Liver (tissue), 3 donors: ENCODE results near the gene RYR2.
"Not testable (repeated sequence)": the region's sequence is repeated elsewhere in the genome, so short reads cannot be mapped to it uniquely, and the experiment has no call there.

Experiments
- ATF3 ChIP-seq: IDR thresholded peaks from 2 replicates; pipeline ENCODE4 v1.6.1; 2016; ENCODE audit warnings: antibody characterized with exemption
- CTCF ChIP-seq: fragments of 150-350 bp; IDR thresholded peaks from 2 replicates; pipeline ENCODE4 v1.5.1; 2017; ENCODE audit warnings: improper control_type of control experiment, low read depth, low read length; ENCODE audit not compliant: missing input control
- NR2F2 ChIP-seq: IDR thresholded peaks from 2 replicates; pipeline ENCODE4 v1.6.1; 2016; ENCODE audit warnings: antibody characterized with exemption
- TAF1 ChIP-seq: conservative IDR thresholded peaks from 2 replicates; pipeline ENCODE4 v1.6.1; 2016; ENCODE audit warnings: antibody characterized with exemption, mild to moderate bottlenecking
- TF ChIP-seq, protein P1 (sequence below): IDR thresholded peaks from 2 replicates; pipeline ENCODE4 v1.6.1; 2016; ENCODE audit warnings: antibody characterized with exemption, mild to moderate bottlenecking
- donor health status: healthy.
- donor health status: healthy.

DNA sequence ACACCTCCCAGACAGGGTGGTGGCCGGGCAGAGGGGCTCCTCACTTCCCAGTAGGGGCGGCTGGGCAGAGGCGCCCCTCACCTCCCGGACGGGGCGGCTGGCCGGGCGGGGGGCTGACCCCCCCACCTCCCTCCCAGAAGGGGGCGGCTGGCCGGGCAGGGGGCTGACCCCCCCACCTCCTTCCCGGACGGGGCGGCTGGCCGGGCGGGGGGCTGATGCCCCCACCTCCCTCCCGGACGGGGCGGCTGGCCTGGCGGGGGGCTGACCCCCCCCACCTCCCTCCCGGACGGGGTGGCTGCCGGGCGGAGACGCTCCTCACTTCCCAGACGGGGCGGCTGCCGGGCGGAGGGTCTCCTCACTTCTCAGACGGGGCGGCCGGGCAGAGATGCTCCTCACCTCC is 85.3 kb downstream of the RYR2 start:
- TF ChIP-seq CTCF, ATF3, NR2F2, TAF1: not testable (repeated sequence)
- TF ChIP-seq, protein P1, sequence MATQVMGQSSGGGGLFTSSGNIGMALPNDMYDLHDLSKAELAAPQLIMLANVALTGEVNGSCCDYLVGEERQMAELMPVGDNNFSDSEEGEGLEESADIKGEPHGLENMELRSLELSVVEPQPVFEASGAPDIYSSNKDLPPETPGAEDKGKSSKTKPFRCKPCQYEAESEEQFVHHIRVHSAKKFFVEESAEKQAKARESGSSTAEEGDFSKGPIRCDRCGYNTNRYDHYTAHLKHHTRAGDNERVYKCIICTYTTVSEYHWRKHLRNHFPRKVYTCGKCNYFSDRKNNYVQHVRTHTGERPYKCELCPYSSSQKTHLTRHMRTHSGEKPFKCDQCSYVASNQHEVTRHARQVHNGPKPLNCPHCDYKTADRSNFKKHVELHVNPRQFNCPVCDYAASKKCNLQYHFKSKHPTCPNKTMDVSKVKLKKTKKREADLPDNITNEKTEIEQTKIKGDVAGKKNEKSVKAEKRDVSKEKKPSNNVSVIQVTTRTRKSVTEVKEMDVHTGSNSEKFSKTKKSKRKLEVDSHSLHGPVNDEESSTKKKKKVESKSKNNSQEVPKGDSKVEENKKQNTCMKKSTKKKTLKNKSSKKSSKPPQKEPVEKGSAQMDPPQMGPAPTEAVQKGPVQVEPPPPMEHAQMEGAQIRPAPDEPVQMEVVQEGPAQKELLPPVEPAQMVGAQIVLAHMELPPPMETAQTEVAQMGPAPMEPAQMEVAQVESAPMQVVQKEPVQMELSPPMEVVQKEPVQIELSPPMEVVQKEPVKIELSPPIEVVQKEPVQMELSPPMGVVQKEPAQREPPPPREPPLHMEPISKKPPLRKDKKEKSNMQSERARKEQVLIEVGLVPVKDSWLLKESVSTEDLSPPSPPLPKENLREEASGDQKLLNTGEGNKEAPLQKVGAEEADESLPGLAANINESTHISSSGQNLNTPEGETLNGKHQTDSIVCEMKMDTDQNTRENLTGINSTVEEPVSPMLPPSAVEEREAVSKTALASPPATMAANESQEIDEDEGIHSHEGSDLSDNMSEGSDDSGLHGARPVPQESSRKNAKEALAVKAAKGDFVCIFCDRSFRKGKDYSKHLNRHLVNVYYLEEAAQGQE = not testable (repeated sequence)
